Nephron (organoid): ENCODE results near the gene HSPB2.

Experiments used
- H3K27ac Mint-ChIP-seq, 3 experiments: 2 replicates each; pipeline ENCODE4 v1.8.0; 2020; ENCODE audit warnings: mixed read lengths in 3 of 3, mild to moderate bottlenecking in 2 of 3, moderate library complexity in 1 of 3
- H3K27me3 Mint-ChIP-seq: 2 replicates; pipeline ENCODE4 v1.8.0; 2021; ENCODE audit warnings: low read depth, mild to moderate bottlenecking, moderate library complexity, mixed read lengths
- H3K36me3 Mint-ChIP-seq: 2 replicates; pipeline ENCODE4 v1.8.0; 2020; ENCODE audit warnings: low read depth, mixed read lengths
- H3K4me1 Mint-ChIP-seq: 2 replicates; pipeline ENCODE4 v1.8.0; 2020; ENCODE audit warnings: mixed read lengths
- H3K4me3 Mint-ChIP-seq, 3 experiments: 2 replicates each; pipeline ENCODE4 v1.8.0; 2020; ENCODE audit warnings: mild to moderate bottlenecking in 3 of 3, mixed read lengths in 3 of 3, moderate library complexity in 2 of 3
- H3K9me3 Mint-ChIP-seq: 2 replicates; pipeline ENCODE4 v1.8.0; 2020; ENCODE audit warnings: mixed read lengths
- CTCF ChIP-seq, 3 experiments: fragments of 200-600 bp; sonication (generic); IDR thresholded peaks; one replicate each; pipeline ENCODE4 v1.5.0; 2021; ENCODE audit warnings: antibody characterized with exemption in 3 of 3; ENCODE audit not compliant: unreplicated experiment in 3 of 3

HSPB2 gene

GRCh38 chr11:111912535-111912934, at the start of gene HSPB2:
TSS of gene HSPB2 (plus strand) at chr11:111912734. CDS start at chr11:111912830, 96 bp downstream.
- H3K9me3 Mint-ChIP-seq = no peaks in the 10 kb centered on the region
- TF ChIP-seq CTCF (IDR thresholded peaks at IDR 0.05; ENCODE audit: unreplicated experiment in 3 of 3) = no peak
- H3K4me1 Mint-ChIP-seq = peaks cover 54% of the 10 kb centered on the region
- peak within 1 kb of the TSS; percentile 90 to 96 (median 94) for H3K27ac Mint-ChIP-seq
- no peaks in the 10 kb centered on the region for H3K36me3 Mint-ChIP-seq
- peaks cover 3% of the 10 kb centered on the region for H3K27me3 Mint-ChIP-seq
- peak within 1 kb of the TSS; percentile 53 to 86 (median 79) for H3K4me3 Mint-ChIP-seq

GRCh38 chr11:111870113-111870512, 42.4 kb upstream of the HSPB2 start:
- peak overlapping the region in 1 of 3 experiments; percentile 89 for H3K27ac Mint-ChIP-seq
- TF ChIP-seq CTCF (IDR thresholded peaks at IDR 0.05; ENCODE audit: unreplicated experiment in 3 of 3) = no peak
- peaks cover 22% of the 10 kb centered on the region for H3K4me1 Mint-ChIP-seq
- peaks cover 34% of the 10 kb centered on the region for H3K36me3 Mint-ChIP-seq
- H3K9me3 Mint-ChIP-seq = no peaks in the 10 kb centered on the region
- H3K27me3 Mint-ChIP-seq = no peaks in the 10 kb centered on the region
- H3K4me3 Mint-ChIP-seq = peak overlapping the region; percentile 37 to 47 (median 39)

GRCh38 chr11:111870522-111870885, 42.0 kb upstream of the HSPB2 start:
- Mint-ChIP-seq H3K36me3 (peaks cover 30% of the 10 kb centered on the region), H3K9me3 (no peaks in the 10 kb centered on the region), H3K4me1 (peaks cover 22% of the 10 kb centered on the region), H3K27me3 (no peaks in the 10 kb centered on the region), H3K4me3 (peak overlapping the region; percentile 94 to 99 (median 95)), H3K27ac (peak overlapping the region; percentile 89 to 97 (median 94))
- no peak for TF ChIP-seq CTCF (IDR thresholded peaks at IDR 0.05; ENCODE audit: unreplicated experiment in 3 of 3)

GRCh38 chr11:111870886-111871692, 41.4 kb upstream of the HSPB2 start, which contains the start of gene ALG9:
TSS of gene ALG9 (minus strand) at chr11:111871581. CDS start at chr11:111871482, 99 bp downstream.
- TF ChIP-seq CTCF (IDR thresholded peaks at IDR 0.05; ENCODE audit: unreplicated experiment in 3 of 3) = peak; percentile 27 to 48 (median 36)
- H3K9me3 Mint-ChIP-seq = no peaks in the 10 kb centered on the region
- peak within 1 kb of the TSS; percentile 89 to 97 (median 94) for H3K27ac Mint-ChIP-seq
- peaks cover 25% of the 10 kb centered on the region for H3K36me3 Mint-ChIP-seq
- peaks cover 22% of the 10 kb centered on the region for H3K4me1 Mint-ChIP-seq
- H3K27me3 Mint-ChIP-seq = no peaks in the 10 kb centered on the region
- peak within 1 kb of the TSS; percentile 94 to 99 (median 95) for H3K4me3 Mint-ChIP-seq

- H3K4me1 Mint-ChIP-seq = peaks cover 22% of the 10 kb centered on the region
- H3K27me3 Mint-ChIP-seq = no peaks in the 10 kb centered on the region
- H3K27ac Mint-ChIP-seq = peak overlapping the region; percentile 88 to 97 (median 89)
- H3K36me3 Mint-ChIP-seq = peaks cover 19% of the 10 kb centered on the region
- TF ChIP-seq CTCF (IDR thresholded peaks at IDR 0.05; ENCODE audit: unreplicated experiment in 3 of 3) = no peak
- no peaks in the 10 kb centered on the region for H3K9me3 Mint-ChIP-seq
- H3K4me3 Mint-ChIP-seq = peak overlapping the region; percentile 94 to 99 (median 95)
These were observed 40.8 kb upstream of the HSPB2 start for GRCh38 chr11:111871693-111872161.
